Activated CD4-positive, alpha-beta T cell treated with anti-CD3 and anti-CD28 coated beads, Interleukin-2, amount 50 U/mL, for 1 hour (primary cell): Measurements from ENCODE around the gene DCDC2C.
"Not testable (repeated sequence)": the region's sequence is repeated elsewhere in the genome, so short reads cannot be mapped to it uniquely, and the experiment has no call there.

Experiments used
- DNase-seq: peaks from one replicate; pipeline ENCODE4 v3.0.0-alpha.2; 2020

The DCDC2C gene

GRCh38 chr2:3778851-3779495 is 75.6 kb downstream of the DCDC2C start:
- DNase-seq: no peak

- DNase-seq: no peak
Measured at GRCh38 chr2:3779496-3780049, 76.2 kb downstream of the DCDC2C start.

GRCh38 chr2:3780477-3781402 is 77.4 kb downstream of the DCDC2C start:
- peak; percentile 38 for DNase-seq

GRCh38 chr2:3784731-3785130 is 81.4 kb downstream of the DCDC2C start:
- DNase-seq: no peak

GRCh38 chr2:3785220-3785889 is 82.0 kb downstream of the DCDC2C start:
- DNase-seq: no peak

GRCh38 chr2:3785890-3786273 is 82.5 kb downstream of the DCDC2C start:
- DNase-seq: no peak

GRCh38 chr2:3787768-3788167 is 84.4 kb downstream of the DCDC2C start:
- no peak for DNase-seq

GRCh38 chr2:3789256-3789655 is 85.9 kb downstream of the DCDC2C start:
- DNase-seq: no peak

- no peak for DNase-seq
Measured at GRCh38 chr2:3793249-3793648, 89.9 kb downstream of the DCDC2C start.

GRCh38 chr2:3801506-3801905 is 98.1 kb downstream of the DCDC2C start:
- no peak for DNase-seq

GRCh38 chr2:3805201-3805939 is 102.0 kb downstream of the DCDC2C start:
- DNase-seq: no peak

- DNase-seq: no peak
Measured at GRCh38 chr2:3806168-3806567, 102.8 kb downstream of the DCDC2C start.

- DNase-seq: no peak
Measured at GRCh38 chr2:3806730-3807129, 103.4 kb downstream of the DCDC2C start.

- no peak for DNase-seq
Measured at GRCh38 chr2:3807853-3808252, 104.5 kb downstream of the DCDC2C start.

GRCh38 chr2:3814706-3815245 is 111.4 kb downstream of the DCDC2C start:
- no peak for DNase-seq

GRCh38 chr2:3817144-3817543 is 113.8 kb downstream of the DCDC2C start:
- not testable (repeated sequence) for DNase-seq

GRCh38 chr2:3823748-3824147 is 120.4 kb downstream of the DCDC2C start:
- DNase-seq: no peak

- no peak for DNase-seq
Measured at GRCh38 chr2:3827673-3828575, 124.5 kb downstream of the DCDC2C start.

GRCh38 chr2:3830796-3831195 is 127.4 kb downstream of the DCDC2C start:
- no peak for DNase-seq

- no peak for DNase-seq
Measured at GRCh38 chr2:3837086-3837485, 133.7 kb downstream of the DCDC2C start.

- no peak for DNase-seq
Measured at GRCh38 chr2:3838348-3838747, 135.0 kb downstream of the DCDC2C start.
